Thyroid gland (tissue), 4 donors: Measurements from ENCODE around the gene ANAPC7. TPM values are rescaled to one million over a fixed set of nuclear protein-coding genes. Genes with fewer than 3 reads are reported as not detected.

ENCODE experiments used
- DNase-seq, 2 donors: peaks; one replicate each; pipeline ENCODE4 v3.0.0-alpha.2; 2019
- H3K27ac ChIP-seq, 3 donors: fragments of 200-600 bp; sonication (generic); 1 replicate in 2 of 3; 2 replicates in 1 of 3; pipeline ENCODE4 v1.5.1; 2016 to 2019; ENCODE audit warnings: mild to moderate bottlenecking in 1 of 3, moderate library complexity in 1 of 3
- H3K27me3 ChIP-seq: fragments of 200-600 bp; sonication (generic); one replicate; pipeline ENCODE4 v1.5.1; 2019
- H3K36me3 ChIP-seq, 2 donors: fragments of 200-600 bp; sonication (generic); one replicate each; pipeline ENCODE4 v1.5.1; 2016 to 2019
- H3K4me1 ChIP-seq, 2 donors: fragments of 200-600 bp; sonication (generic); one replicate each; pipeline ENCODE4 v1.5.1; 2017 to 2019
- H3K4me3 ChIP-seq, 3 donors: fragments of 200-600 bp; sonication (generic); replicated peaks in 1 of 3; 1 replicate in 2 of 3; 2 replicates in 1 of 3; pipeline ENCODE4 v1.5.1; 2016; ENCODE audit warnings: mild to moderate bottlenecking in 1 of 3
- H3K9me3 ChIP-seq: fragments of 200-600 bp; sonication (generic); one replicate; pipeline ENCODE4 v1.5.1; 2017
- POLR2A ChIP-seq, 2 donors: fragments of 450-650 bp; IDR thresholded peaks; one replicate each; pipeline ENCODE4 v1.6.1; 2017; ENCODE audit warnings: antibody characterized with exemption in 2 of 2, mild to moderate bottlenecking in 2 of 2, moderate library complexity in 1 of 2
- WGBS, 2 donors: methylation state at CpG; one replicate each; pipeline ENCODE4 v1.1.5; 2017; 5-methylcytosine and 5-hydroxymethylcytosine counted together
- intact Hi-C: fragments of 100-400 bp; cut with DNase I; formaldehyde crosslinking; loops from one replicate; pipeline ENCODE4 v1.15.1; 2023
- small RNA-seq: library from RNA; depleted of rRNA; stranded (forward); fragments of <200 nt; gene quantifications from one replicate; pipeline ENCODE3, GENCODE V24; 2016
- total RNA-seq, 4 donors: library from RNA; depleted of rRNA; stranded (reverse); fragments of >200 nt; gene quantifications; one replicate each; pipeline ENCODE4 v1.2.3, GENCODE V29; 2016
- TF ChIP-seq, protein P1 (sequence below), 6 experiments: fragments of 200-600 bp in 3 of 6; fragments of 450-650 bp in 3 of 6; sonication (generic) in 3 of 6; IDR thresholded peaks; one replicate each; pipeline ENCODE4 v1.5.1; 2016 to 2019; ENCODE audit warnings: antibody characterized with exemption in 6 of 6, mild to moderate bottlenecking in 2 of 6, inconsistent platforms in 1 of 6, moderate library complexity in 1 of 6

Gene ANAPC7
- total RNA-seq, 4 donors from 2014 or later, result 49.4 to 61.9 (median 50.9) TPM

DNA sequence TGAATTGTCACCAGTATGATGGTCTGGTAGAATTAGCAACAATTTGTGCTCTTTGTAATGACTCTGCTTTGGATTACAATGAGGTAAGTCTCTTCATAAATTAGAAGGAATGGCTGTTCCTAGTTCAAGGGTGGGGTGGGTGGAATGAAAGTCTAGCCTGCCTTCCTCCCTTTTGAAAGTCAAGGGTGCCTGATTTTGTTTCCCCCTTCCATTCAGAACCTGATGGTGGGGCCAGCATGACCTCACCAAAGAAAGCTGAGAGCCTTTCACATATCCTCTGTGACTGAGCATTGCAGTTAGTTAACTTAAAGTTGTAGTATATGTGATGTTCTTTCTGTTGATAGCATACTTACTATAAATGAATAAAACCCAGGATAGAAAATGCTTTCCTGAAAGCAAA lies 70.3 kb downstream of the ANAPC7 start:
- intact Hi-C loops, result no loop called here
- peaks cover 67 to 75% of the 10 kb centered on the region in 2 donors for H3K36me3 ChIP-seq
- H3K4me1 ChIP-seq, result peaks cover 0 to 5% of the 10 kb centered on the region in 2 donors
- no peaks in the 10 kb centered on the region for H3K9me3 ChIP-seq
- no peak overlapping the region for H3K27ac ChIP-seq
- no peak for DNase-seq
- TF ChIP-seq, protein P1, sequence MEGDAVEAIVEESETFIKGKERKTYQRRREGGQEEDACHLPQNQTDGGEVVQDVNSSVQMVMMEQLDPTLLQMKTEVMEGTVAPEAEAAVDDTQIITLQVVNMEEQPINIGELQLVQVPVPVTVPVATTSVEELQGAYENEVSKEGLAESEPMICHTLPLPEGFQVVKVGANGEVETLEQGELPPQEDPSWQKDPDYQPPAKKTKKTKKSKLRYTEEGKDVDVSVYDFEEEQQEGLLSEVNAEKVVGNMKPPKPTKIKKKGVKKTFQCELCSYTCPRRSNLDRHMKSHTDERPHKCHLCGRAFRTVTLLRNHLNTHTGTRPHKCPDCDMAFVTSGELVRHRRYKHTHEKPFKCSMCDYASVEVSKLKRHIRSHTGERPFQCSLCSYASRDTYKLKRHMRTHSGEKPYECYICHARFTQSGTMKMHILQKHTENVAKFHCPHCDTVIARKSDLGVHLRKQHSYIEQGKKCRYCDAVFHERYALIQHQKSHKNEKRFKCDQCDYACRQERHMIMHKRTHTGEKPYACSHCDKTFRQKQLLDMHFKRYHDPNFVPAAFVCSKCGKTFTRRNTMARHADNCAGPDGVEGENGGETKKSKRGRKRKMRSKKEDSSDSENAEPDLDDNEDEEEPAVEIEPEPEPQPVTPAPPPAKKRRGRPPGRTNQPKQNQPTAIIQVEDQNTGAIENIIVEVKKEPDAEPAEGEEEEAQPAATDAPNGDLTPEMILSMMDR (IDR thresholded peaks at IDR 0.05), result no peak
- TF ChIP-seq POLR2A (IDR thresholded peaks at IDR 0.05), result no peak
- no peaks in the 10 kb centered on the region for H3K27me3 ChIP-seq
- no peak overlapping the region for H3K4me3 ChIP-seq

GRCh38 chr12:110330544-110330943 lies 73.0 kb downstream of the ANAPC7 start:
- Histone ChIP-seq H3K4me1 (peaks cover 0 to 5% of the 10 kb centered on the region in 2 donors), H3K36me3 (peaks cover 67 to 76% of the 10 kb centered on the region in 2 donors), H3K4me3 (no peak overlapping the region), H3K27ac (peak overlapping the region in 1 of 3 donors; percentile 3), H3K27me3 (no peaks in the 10 kb centered on the region), H3K9me3 (no peaks in the 10 kb centered on the region)
- DNase-seq, result no peak
- TF ChIP-seq, protein P1 (IDR thresholded peaks at IDR 0.05), result no peak
- TF ChIP-seq POLR2A (IDR thresholded peaks at IDR 0.05), result no peak
- intact Hi-C loops, result no loop called here

- H3K9me3 ChIP-seq, result no peaks in the 10 kb centered on the region
- peaks cover 0 to 5% of the 10 kb centered on the region in 2 donors for H3K4me1 ChIP-seq
- H3K27ac ChIP-seq, result peak overlapping the region in 1 of 3 donors; percentile 3
- no peaks in the 10 kb centered on the region for H3K27me3 ChIP-seq
- H3K4me3 ChIP-seq, result no peak overlapping the region
- intact Hi-C loops, result no loop called here
- no peak for DNase-seq
- 78 to 87% methylated on average over 3 of the region's 3 CpGs for WGBS, 2 donors
- TF ChIP-seq, protein P1 (IDR thresholded peaks at IDR 0.05), result no peak
- TF ChIP-seq POLR2A (IDR thresholded peaks at IDR 0.05), result no peak
- peaks cover 66 to 76% of the 10 kb centered on the region in 2 donors for H3K36me3 ChIP-seq
These were observed 73.4 kb downstream of the ANAPC7 start for GRCh38 chr12:110330124-110330523.

DNA sequence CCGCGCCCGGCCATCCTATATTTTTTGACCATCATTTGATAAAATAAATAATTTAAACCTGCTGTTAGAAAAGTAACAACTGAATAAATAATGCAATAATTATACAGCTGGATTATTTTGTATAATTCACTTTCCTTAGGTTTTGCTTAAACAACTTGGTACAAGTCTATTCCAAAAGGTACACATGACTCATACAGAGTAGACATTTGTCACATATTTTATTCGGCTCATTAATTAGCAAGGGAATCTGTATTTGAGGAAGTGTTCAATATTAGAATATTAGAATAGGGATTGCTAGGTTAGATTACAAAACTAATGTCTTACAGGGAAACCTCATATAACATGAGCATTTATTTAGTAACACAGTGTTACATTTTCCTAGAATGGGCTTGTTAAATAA lies 73.8 kb downstream of the ANAPC7 start:
- no peak for DNase-seq
- Histone ChIP-seq H3K27ac (no peak overlapping the region), H3K36me3 (peaks cover 63 to 76% of the 10 kb centered on the region in 2 donors), H3K4me1 (peaks cover 0 to 5% of the 10 kb centered on the region in 2 donors), H3K4me3 (no peak overlapping the region), H3K9me3 (no peaks in the 10 kb centered on the region), H3K27me3 (no peaks in the 10 kb centered on the region)
- TF ChIP-seq POLR2A (IDR thresholded peaks at IDR 0.05), result no peak
- TF ChIP-seq, protein P1 (IDR thresholded peaks at IDR 0.05), result no peak
- intact Hi-C loops, result no loop called here
- 94 to 96% methylated on average over 4 of the region's 4 CpGs for WGBS, 2 donors

Small RNAs within 50 kb of the gene (small RNA-seq; reads per million reads assigned to genes)
- gene RN7SL769P, result not detected

Other genes with a start within 250 kb of the ANAPC7 start
- 100 to 1,000 TPM; 126 to 220 (median 174) TPM for gene ATP2A2, start 122.5 kb downstream of the ANAPC7 start, total RNA-seq
- gene ARPC3, start 46.6 kb upstream of the ANAPC7 start, total RNA-seq, result 100 to 1,000 TPM; 169 to 516 (median 218) TPM
- gene GPN3, start 64.5 kb upstream of the ANAPC7 start, total RNA-seq, result 10 to 100 TPM; 17.1 to 23.6 (median 17.9) TPM
- gene FAM216A, start 65.1 kb upstream of the ANAPC7 start, total RNA-seq, result 10 to 100 TPM in 1 of 4 donors, 1 to 10 TPM in 3; 2.6 to 10.1 (median 5.5) TPM
- gene VPS29, start 98.4 kb upstream of the ANAPC7 start, total RNA-seq, result 100 to 1,000 TPM in 3 of 4 donors, 10 to 100 TPM in 1; 94.0 to 188 (median 133) TPM
- gene RAD9B, start 98.6 kb upstream of the ANAPC7 start, total RNA-seq, result under 1 TPM in 2 of 4 donors, not detected in 2; 0.40 to 0.45 TPM
- 10 to 100 TPM; 15.8 to 28.9 (median 22.8) TPM for gene PPTC7, start 179.6 kb upstream of the ANAPC7 start, total RNA-seq
- 100 to 1,000 TPM in 3 of 4 donors, 10 to 100 TPM in 1; 98.8 to 204 (median 125) TPM for gene TCTN1, start 210.4 kb upstream of the ANAPC7 start, total RNA-seq